Measurements from ENCODE around the gene RAB6A. TPM values are rescaled to one million over a fixed set of nuclear protein-coding genes. Genes with fewer than 3 reads are reported as not detected.

Gene RAB6A
- total RNA-seq, 1 experiment from 2014 or later, result 63.4 TPM

Other genes with a start within 250 kb of the RAB6A start
- gene FAM168A, start 163.0 kb downstream of the RAB6A start, total RNA-seq (2014; rRNA removed; shearing (Covaris generic)), result 13.1 and 14.3 TPM in 2 replicates
- gene PLEKHB1, start 114.5 kb downstream of the RAB6A start, total RNA-seq (2014; rRNA removed; shearing (Covaris generic)), result 2.3 and 5.8 TPM in 2 replicates
- 57.7 and 58.7 TPM in 2 replicates for gene MRPL48, start 26.8 kb upstream of the RAB6A start, total RNA-seq (2014; rRNA removed; shearing (Covaris generic))
- 138 and 161 TPM in 2 replicates for gene COA4, start 115.8 kb upstream of the RAB6A start, total RNA-seq (2014; rRNA removed; shearing (Covaris generic))
- 19.5 and 23.3 TPM in 2 replicates for gene PAAF1, start 115.9 kb upstream of the RAB6A start, total RNA-seq (2014; rRNA removed; shearing (Covaris generic))
- gene DNAJB13, start 190.0 kb upstream of the RAB6A start, total RNA-seq (2014; rRNA removed; shearing (Covaris generic)), result not detected in 2 replicates
- gene UCP2, start 221.8 kb upstream of the RAB6A start, total RNA-seq (2014; rRNA removed; shearing (Covaris generic)), result 32.4 and 43.6 TPM in 2 replicates
- gene UCP3, start 248.0 kb upstream of the RAB6A start, total RNA-seq (2014; rRNA removed; shearing (Covaris generic)), result 0.10 TPM in 1 of 2 replicates, not detected in the other